ENCODE results near the gene SPTSSA. TPM values are rescaled to one million over a fixed set of nuclear protein-coding genes. Genes with fewer than 3 reads are reported as not detected.
"Not testable (repeated sequence)": the region's sequence is repeated elsewhere in the genome, so short reads cannot be mapped to it uniquely, and the experiment has no call there.

The SPTSSA gene
- total RNA-seq, 2 donors from 2014 or later = 10.8 to 20.2 TPM

- no peak for ATAC-seq (ENCODE audit: insufficient number of reproducible peaks, low FRiP score, low read depth)
- no peak overlapping the region for H3K27ac ChIP-seq
- H3K27me3 ChIP-seq (replicated peaks; ENCODE audit: insufficient read depth) = no peaks in the 10 kb centered on the region
- H3K9me3 ChIP-seq = no peaks in the 10 kb centered on the region
- DNase-seq (ENCODE audit: low spot score) = no peak
- H3K4me1 ChIP-seq (ENCODE audit: control insufficient read depth in 1 of 2, low read depth in 2 of 2) = peaks cover 0 to 4% of the 10 kb centered on the region in 2 donors
- no peaks in the 10 kb centered on the region for H3K36me3 ChIP-seq
- no peak for TF ChIP-seq CTCF (IDR thresholded peaks at IDR 0.05)
- no peak overlapping the region for H3K4me3 ChIP-seq
Observed at GRCh38 chr14:34437729-34438080, 24.3 kb downstream of the SPTSSA start.

DNA sequence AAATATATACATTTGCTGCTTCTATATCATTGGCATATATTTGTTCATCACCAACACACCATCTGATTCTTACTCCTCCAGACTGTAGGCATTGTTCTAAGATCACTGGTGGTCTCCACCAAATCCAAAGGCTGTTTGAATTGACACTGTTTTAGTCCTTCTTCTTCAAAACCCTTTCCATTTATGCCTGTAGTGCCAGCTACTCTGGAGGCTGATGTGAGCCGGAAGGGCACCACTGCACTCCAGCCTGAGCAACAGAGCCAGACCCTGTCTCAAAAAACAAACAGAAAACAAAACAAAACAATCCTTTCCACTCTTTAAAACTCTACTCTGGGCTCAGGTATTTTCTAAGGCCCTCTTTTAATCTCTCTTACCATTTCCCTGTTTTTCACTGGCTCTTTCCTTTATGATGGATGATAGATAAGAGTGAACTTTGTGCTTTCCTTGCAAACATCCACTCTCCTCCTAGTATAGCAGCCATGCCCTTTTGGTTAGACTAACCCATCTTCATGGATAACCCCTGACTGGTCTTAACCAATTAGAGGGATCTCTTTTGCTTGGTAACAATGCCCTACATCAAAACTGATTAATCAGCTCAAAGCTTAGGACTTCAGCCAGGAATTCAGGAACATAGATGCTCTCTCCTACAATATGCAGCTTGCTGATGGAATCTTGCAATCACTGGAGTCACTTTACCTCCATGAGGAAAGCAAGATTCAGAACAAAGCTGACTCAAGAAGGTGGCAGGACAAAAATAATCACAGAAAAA, 24.9 kb downstream of the SPTSSA start:
- no peaks in the 10 kb centered on the region for H3K27me3 ChIP-seq (replicated peaks; ENCODE audit: insufficient read depth)
- no peak for TF ChIP-seq CTCF (IDR thresholded peaks at IDR 0.05)
- ATAC-seq (ENCODE audit: insufficient number of reproducible peaks, low FRiP score, low read depth) (no peak), DNase-seq (ENCODE audit: low spot score) (no peak)
- H3K4me3 ChIP-seq = no peak overlapping the region
- no peaks in the 10 kb centered on the region for H3K36me3 ChIP-seq
- H3K9me3 ChIP-seq = no peaks in the 10 kb centered on the region
- H3K4me1 ChIP-seq (ENCODE audit: control insufficient read depth in 1 of 2, low read depth in 2 of 2) = peaks cover 0 to 4% of the 10 kb centered on the region in 2 donors
- no peak overlapping the region for H3K27ac ChIP-seq

DNA sequence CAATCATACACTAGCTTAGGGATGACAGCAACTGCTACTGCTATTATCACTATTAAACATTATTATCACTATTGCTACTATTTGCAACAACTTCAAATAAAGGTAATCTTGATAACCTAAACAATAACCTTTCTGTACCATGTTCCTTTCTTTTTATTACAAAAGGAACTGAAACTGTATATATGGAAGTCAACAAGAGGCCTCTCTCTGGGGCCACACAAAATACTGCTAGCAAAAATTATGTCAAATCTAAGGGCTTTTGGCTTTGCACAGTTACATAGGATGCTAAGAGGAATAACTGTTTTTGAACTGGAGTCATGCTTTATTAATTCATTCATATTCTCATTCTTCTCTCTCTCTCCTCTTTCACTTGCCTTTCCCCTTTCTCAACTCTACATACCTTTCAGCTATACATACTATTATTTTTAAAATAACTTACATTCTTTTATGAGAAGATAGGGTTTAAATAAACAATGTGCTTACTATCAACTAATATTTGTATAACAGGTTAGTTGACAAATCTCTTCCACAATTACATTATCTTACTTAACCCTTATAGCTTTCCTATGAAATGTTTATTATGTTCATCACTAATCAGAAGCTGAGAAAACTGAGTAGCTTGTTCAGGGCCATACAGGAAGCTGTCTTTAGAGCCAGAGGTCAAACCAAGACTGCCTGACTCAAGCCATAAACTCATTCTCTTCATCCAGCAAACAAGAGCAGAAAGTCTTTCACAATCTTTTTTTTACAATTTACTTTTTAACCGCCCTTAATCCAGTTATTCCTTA, 25.7 kb downstream of the SPTSSA start:
- Histone ChIP-seq H3K27ac (no peak overlapping the region), H3K4me3 (no peak overlapping the region), H3K4me1 (ENCODE audit: control insufficient read depth in 1 of 2, low read depth in 2 of 2) (peaks cover 0 to under 1% of the 10 kb centered on the region in 2 donors), H3K9me3 (no peaks in the 10 kb centered on the region), H3K36me3 (no peaks in the 10 kb centered on the region), H3K27me3 (replicated peaks; ENCODE audit: insufficient read depth) (no peaks in the 10 kb centered on the region)
- DNase-seq (ENCODE audit: low spot score) (no peak), ATAC-seq (ENCODE audit: insufficient number of reproducible peaks, low FRiP score, low read depth) (no peak)
- no peak for TF ChIP-seq CTCF (IDR thresholded peaks at IDR 0.05)

GRCh38 chr14:34433957-34434356, 28.1 kb downstream of the SPTSSA start:
- TF ChIP-seq CTCF (IDR thresholded peaks at IDR 0.05) = no peak
- H3K4me3 ChIP-seq = no peak overlapping the region
- no peaks in the 10 kb centered on the region for H3K27me3 ChIP-seq (replicated peaks; ENCODE audit: insufficient read depth)
- H3K27ac ChIP-seq = no peak overlapping the region
- DNase-seq (ENCODE audit: low spot score) (no peak), ATAC-seq (ENCODE audit: insufficient number of reproducible peaks, low FRiP score, low read depth) (no peak)
- H3K36me3 ChIP-seq = no peaks in the 10 kb centered on the region
- no peaks in the 10 kb centered on the region for H3K4me1 ChIP-seq (ENCODE audit: control insufficient read depth in 1 of 2, low read depth in 2 of 2)
- no peaks in the 10 kb centered on the region for H3K9me3 ChIP-seq

GRCh38 chr14:34428102-34428466, 34.0 kb downstream of the SPTSSA start:
- DNase-seq (ENCODE audit: low spot score); H3K9me3 ChIP-seq; H3K4me3 ChIP-seq; H3K27me3 ChIP-seq (replicated peaks; ENCODE audit: insufficient read depth); H3K4me1 ChIP-seq (ENCODE audit: control insufficient read depth in 1 of 2, low read depth in 2 of 2); ATAC-seq (ENCODE audit: insufficient number of reproducible peaks, low FRiP score, low read depth); H3K27ac ChIP-seq; H3K36me3 ChIP-seq: not testable (repeated sequence)

All from thoracic aorta (tissue), 2 donors.